BE2C (cell line): ENCODE data around the gene ITGB1BP1.

Experiments
- DNase-seq: peaks from one replicate; pipeline ENCODE4 v3.0.0-alpha.2; 2020
- H3K27me3 ChIP-seq: fragments of 250-450 bp; sonication (Bioruptor Pico); 2 replicates; pipeline ENCODE4 v1.5.1; 2020; ENCODE audit warnings: mild to moderate bottlenecking
- H3K36me3 ChIP-seq: fragments of 250-450 bp; sonication (Bioruptor Pico); 2 replicates; pipeline ENCODE4 v1.5.1; 2020; ENCODE audit warnings: mild to moderate bottlenecking
- H3K4me1 ChIP-seq: fragments of 250-450 bp; sonication (Bioruptor Pico); 2 replicates; pipeline ENCODE4 v1.5.1; 2020
- H3K4me3 ChIP-seq: 2 replicates; pipeline ENCODE4 v1.5.1; 2011; ENCODE audit warnings: low read depth, low read length
- H3K9me3 ChIP-seq: fragments of 250-450 bp; sonication (Bioruptor Pico); 2 replicates; pipeline ENCODE4 v1.5.1; 2020
- TF ChIP-seq, protein P1 (sequence below): IDR thresholded peaks from 2 replicates; pipeline ENCODE4 v1.5.1; 2012; ENCODE audit warnings: mild to moderate bottlenecking, low read depth, low read length

Gene ITGB1BP1

DNA sequence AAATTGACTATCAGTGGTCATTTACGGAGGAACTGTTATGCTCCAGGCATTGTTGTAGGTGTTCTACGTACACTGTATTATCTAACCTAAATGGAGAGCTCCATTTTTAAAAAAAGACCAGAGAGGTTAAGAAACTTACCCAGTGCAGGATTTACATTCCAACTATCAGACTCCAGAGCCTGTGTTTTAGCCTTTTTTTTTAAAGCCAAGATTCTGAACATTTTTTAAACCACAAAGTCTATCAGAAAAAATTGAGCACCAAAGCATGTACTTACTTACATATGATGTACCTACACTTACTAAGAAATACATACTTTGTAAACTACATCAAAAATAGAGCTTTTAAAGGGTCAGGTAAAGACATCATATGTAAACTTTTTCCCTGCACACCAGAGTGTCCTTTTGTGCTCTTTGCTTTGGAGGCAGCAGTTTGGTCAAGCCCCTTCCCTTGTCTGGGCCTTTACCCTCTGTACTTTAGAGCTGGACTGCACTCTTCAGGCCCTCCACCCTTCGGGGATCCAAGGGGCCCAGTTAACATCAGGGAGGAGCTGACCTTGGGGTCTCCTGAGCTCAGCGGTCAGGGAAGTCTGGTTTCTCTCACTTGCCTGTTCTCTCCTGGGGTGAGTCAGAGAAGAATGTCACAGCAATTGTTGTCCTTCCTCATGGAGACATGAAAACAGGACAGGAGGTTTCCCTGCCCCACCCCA is 58.4 kb downstream of the ITGB1BP1 start:
- Histone ChIP-seq H3K4me3 (no peak overlapping the region), H3K4me1 (no peaks in the 10 kb centered on the region), H3K27me3 (no peaks in the 10 kb centered on the region), H3K9me3 (no peaks in the 10 kb centered on the region), H3K36me3 (peaks cover 2% of the 10 kb centered on the region; the same call in 1 of the 2 replicates)
- TF ChIP-seq, protein P1, sequence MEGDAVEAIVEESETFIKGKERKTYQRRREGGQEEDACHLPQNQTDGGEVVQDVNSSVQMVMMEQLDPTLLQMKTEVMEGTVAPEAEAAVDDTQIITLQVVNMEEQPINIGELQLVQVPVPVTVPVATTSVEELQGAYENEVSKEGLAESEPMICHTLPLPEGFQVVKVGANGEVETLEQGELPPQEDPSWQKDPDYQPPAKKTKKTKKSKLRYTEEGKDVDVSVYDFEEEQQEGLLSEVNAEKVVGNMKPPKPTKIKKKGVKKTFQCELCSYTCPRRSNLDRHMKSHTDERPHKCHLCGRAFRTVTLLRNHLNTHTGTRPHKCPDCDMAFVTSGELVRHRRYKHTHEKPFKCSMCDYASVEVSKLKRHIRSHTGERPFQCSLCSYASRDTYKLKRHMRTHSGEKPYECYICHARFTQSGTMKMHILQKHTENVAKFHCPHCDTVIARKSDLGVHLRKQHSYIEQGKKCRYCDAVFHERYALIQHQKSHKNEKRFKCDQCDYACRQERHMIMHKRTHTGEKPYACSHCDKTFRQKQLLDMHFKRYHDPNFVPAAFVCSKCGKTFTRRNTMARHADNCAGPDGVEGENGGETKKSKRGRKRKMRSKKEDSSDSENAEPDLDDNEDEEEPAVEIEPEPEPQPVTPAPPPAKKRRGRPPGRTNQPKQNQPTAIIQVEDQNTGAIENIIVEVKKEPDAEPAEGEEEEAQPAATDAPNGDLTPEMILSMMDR: no peak
- DNase-seq: no peak

DNA sequence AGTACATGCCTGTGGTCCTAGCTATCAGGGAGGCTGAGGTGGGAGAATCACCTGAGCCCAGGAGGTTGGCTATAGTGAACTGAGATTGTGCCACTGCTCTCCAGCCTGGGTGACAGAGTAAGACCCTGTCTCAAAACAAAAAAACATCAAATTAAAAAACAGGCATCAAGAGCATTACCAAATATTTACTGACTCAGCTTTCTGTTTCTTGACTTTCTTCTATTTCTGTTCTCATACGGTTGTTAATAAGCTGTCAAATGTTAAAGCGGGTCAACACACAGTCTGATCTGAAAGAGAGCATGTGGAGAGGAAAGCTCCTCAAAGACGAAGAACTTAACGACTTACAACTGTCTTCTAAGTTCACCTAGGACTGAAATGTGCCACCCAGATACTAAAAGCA is 59.0 kb downstream of the ITGB1BP1 start:
- Histone ChIP-seq H3K9me3 (no peaks in the 10 kb centered on the region), H3K27me3 (no peaks in the 10 kb centered on the region), H3K4me1 (no peaks in the 10 kb centered on the region), H3K4me3 (no peak overlapping the region), H3K36me3 (peaks cover 2% of the 10 kb centered on the region; the same call in 1 of the 2 replicates)
- no peak for DNase-seq
- TF ChIP-seq, protein P1: no peak

DNA sequence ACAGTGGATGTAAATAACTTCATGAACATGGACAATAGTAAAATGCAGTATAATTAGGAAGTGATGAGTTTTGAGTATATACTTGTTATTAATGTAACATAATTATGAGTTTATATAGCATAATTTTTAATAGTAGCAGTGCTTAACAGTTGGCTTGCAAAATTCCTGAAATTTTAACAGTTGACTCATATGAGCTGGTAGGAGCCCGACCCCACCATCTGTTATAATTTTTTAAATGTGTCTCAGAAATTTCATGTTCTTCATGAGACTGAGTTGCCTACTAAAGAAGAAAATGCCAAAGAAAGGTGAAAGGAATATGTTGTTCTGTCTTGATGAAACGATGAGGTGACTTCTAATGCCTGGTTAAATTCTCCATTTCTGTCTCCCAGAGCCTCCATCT is 62.6 kb downstream of the ITGB1BP1 start:
- H3K9me3 ChIP-seq: no peaks in the 10 kb centered on the region
- H3K27me3 ChIP-seq: no peaks in the 10 kb centered on the region
- DNase-seq: no peak
- H3K4me1 ChIP-seq: no peaks in the 10 kb centered on the region
- no peaks in the 10 kb centered on the region; the same call in 1 of the 2 replicates for H3K36me3 ChIP-seq
- no peak overlapping the region for H3K4me3 ChIP-seq
- TF ChIP-seq, protein P1: no peak

DNA sequence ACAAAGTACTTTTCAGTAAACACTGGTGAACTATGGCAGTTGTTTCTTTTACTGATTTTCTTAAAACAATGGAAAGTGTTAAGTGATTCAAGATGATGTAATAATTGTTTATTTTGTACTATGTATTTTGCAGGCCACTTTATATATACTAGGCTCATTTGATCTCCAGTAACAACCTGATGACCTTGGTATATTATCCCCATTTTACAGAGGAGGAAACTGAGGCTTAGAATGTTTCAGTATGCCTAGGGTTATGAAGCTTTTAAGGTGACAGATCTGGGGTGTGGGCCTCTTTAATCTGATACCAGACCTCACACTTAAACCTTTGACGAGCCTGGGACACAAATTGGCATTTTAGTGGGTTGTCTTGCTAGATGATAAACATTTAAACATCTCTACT is 63.2 kb downstream of the ITGB1BP1 start:
- no peaks in the 10 kb centered on the region for H3K4me1 ChIP-seq
- H3K4me3 ChIP-seq: no peak overlapping the region
- TF ChIP-seq, protein P1: no peak
- H3K36me3 ChIP-seq: no peaks in the 10 kb centered on the region; the same call in 1 of the 2 replicates
- no peak for DNase-seq
- H3K9me3 ChIP-seq: no peaks in the 10 kb centered on the region
- H3K27me3 ChIP-seq: no peaks in the 10 kb centered on the region

DNA sequence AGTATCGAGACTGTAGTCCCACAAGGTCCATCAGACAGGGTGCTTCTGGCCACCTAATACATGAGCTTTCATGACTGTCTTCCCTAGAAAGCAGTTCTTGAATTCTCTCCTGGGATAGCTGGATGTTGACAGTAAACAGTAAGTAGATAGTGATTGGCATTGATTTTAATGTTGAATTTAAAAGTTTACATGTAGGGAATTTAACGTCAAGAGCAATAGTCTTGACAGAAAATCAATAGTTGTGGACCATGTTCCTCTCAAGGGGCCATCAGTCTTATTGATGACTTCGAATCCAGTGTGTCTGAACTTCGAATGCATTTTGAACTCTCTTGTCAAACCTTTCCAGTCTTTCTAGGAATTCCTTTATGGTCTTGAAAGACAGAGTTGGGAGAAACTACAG is 63.9 kb downstream of the ITGB1BP1 start:
- TF ChIP-seq, protein P1: no peak
- Histone ChIP-seq H3K36me3 (no peaks in the 10 kb centered on the region; the same call in 1 of the 2 replicates), H3K4me3 (no peak overlapping the region), H3K27me3 (no peaks in the 10 kb centered on the region), H3K4me1 (no peaks in the 10 kb centered on the region), H3K9me3 (no peaks in the 10 kb centered on the region)
- no peak for DNase-seq

DNA sequence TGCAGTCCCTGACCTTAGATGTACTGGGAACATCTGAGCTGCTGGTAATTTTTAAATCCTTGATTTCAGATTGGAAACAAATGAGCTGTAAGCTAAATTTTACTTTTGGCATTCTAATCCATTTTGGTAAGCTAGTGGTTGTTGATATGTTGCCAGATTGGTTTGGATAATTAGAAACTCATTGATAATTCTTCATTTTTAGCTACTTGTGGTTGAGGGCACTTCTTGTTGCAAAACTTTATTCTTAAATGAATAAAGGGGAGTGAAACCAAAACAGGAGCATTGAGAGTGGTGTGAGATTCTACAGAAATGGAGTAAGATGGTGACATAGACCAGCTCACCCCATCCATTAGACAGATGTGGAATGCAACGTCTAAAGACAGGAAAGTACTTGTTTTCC is 64.5 kb downstream of the ITGB1BP1 start:
- Histone ChIP-seq H3K36me3 (no peaks in the 10 kb centered on the region; the same call in 1 of the 2 replicates), H3K4me1 (no peaks in the 10 kb centered on the region), H3K27me3 (no peaks in the 10 kb centered on the region), H3K4me3 (no peak overlapping the region), H3K9me3 (no peaks in the 10 kb centered on the region)
- DNase-seq: no peak
- TF ChIP-seq, protein P1: no peak
